ENCODE measurements around the gene HSPBP1.
A peak's percentile ranks its signal among the peaks of the same experiment; 100 is the strongest.

Gene HSPBP1

DNA sequence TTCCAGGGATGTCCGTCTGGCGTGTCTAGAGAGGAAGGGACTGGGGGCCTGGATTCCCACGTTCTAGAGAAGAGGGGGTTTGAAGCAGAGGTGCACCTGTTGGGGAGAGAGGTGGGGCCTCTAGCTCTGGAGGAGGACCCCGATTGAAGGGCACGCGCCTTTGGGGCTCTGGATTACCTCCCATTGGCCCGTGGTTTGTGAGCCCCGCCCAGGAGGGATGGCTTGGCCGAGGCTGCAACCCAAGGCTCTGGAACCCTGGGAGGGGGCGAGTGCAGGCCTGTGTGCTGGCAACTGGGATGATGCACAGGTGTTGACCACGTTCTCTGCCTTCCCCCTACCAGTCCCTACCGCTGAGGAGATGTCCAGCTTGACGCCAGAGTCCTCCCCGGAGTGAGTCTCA, 25.1 kb upstream of the HSPBP1 start:
- Histone ChIP-seq H3K36me3 (replicated peaks in 1 of 2; ENCODE audit: control insufficient read depth in 2 of 2, insufficient read depth in 2 of 2, low read length in 2 of 2) (peaks cover 52 to 77% of the 10 kb centered on the region in 2 donors), H3K4me2 (ENCODE audit: insufficient read depth, low read length, poor library complexity, severe bottlenecking) (no peak overlapping the region)
- no CpG with 5 or more reads among the region's 14 CpGs for WGBS, 2 donors (ENCODE audit: extremely low coverage in 2 of 2, insufficient read length in 2 of 2, insufficient replicate concordance in 1 of 2)

GRCh38 chr19:55304279-55304978, 24.5 kb upstream of the HSPBP1 start:
- Histone ChIP-seq H3K4me2 (ENCODE audit: insufficient read depth, low read length, poor library complexity, severe bottlenecking) (no peak overlapping the region), H3K9ac (ENCODE audit: low read depth, low read length, poor library complexity) (no peak overlapping the region), H2BK120ac (ENCODE audit: low read depth, low read length) (no peak overlapping the region), H3K18ac (ENCODE audit: low read length) (peak overlapping the region; percentile 42), H4K91ac (ENCODE audit: low read depth, low read length, poor library complexity) (no peak overlapping the region), H2AFZ (ENCODE audit: low read length) (no peak overlapping the region), H2BK12ac (ENCODE audit: low read length) (no peak overlapping the region), H2BK5ac (ENCODE audit: low read length) (peak overlapping the region; percentile 3), H3K36me3 (replicated peaks in 1 of 2; ENCODE audit: control insufficient read depth in 2 of 2, insufficient read depth in 2 of 2, low read length in 2 of 2) (peaks cover 51 to 77% of the 10 kb centered on the region in 2 donors), H3K27ac (replicated peaks; ENCODE audit: low read length) (no peak overlapping the region), H3K23ac (ENCODE audit: low read depth, low read length, poor library complexity) (no peak overlapping the region), H3K9me3 (replicated peaks in 1 of 2; ENCODE audit: control insufficient read depth in 2 of 2, insufficient read depth in 1 of 2, low read depth in 1 of 2, low read length in 2 of 2) (peaks cover 4 to 5% of the 10 kb centered on the region in 2 donors), H3K27me3 (ENCODE audit: control insufficient read depth in 3 of 3, insufficient read depth in 3 of 3, low read depth in 1 of 3, low read length in 3 of 3) (no peaks in the 10 kb centered on the region), H3K79me1 (ENCODE audit: low read depth, low read length) (no peaks in the 10 kb centered on the region), H3K4me3 (ENCODE audit: low read length in 2 of 2) (no peak overlapping the region), H2AK5ac (ENCODE audit: low read depth, low read length) (no peak overlapping the region), H3K14ac (ENCODE audit: low read length) (no peak overlapping the region), H3K4me1 (ENCODE audit: control insufficient read depth in 2 of 2, insufficient read depth in 1 of 2, low read depth in 1 of 2, low read length in 2 of 2) (peaks cover 13 to 14% of the 10 kb centered on the region in 2 donors), H3K4ac (ENCODE audit: low read length) (no peak overlapping the region), H4K8ac (ENCODE audit: low read depth, low read length) (no peak overlapping the region), H2BK15ac (ENCODE audit: low read length) (no peak overlapping the region)
- no CpG with 5 or more reads among the region's 39 CpGs for WGBS, 2 donors (ENCODE audit: extremely low coverage in 2 of 2, insufficient read length in 2 of 2, insufficient replicate concordance in 1 of 2)
- DNase-seq (ENCODE audit: low spot score), result no peak

More for the DNA sequence above, 25.1 kb upstream of the HSPBP1 start:
- Histone ChIP-seq H2AK5ac (ENCODE audit: low read depth, low read length) (peak overlapping the region; percentile 18), H3K27ac (replicated peaks; ENCODE audit: low read length) (no peak overlapping the region), H2AFZ (ENCODE audit: low read length) (no peak overlapping the region), H4K8ac (ENCODE audit: low read depth, low read length) (no peak overlapping the region), H2BK12ac (ENCODE audit: low read length) (no peak overlapping the region), H3K27me3 (ENCODE audit: control insufficient read depth in 3 of 3, insufficient read depth in 3 of 3, low read depth in 1 of 3, low read length in 3 of 3) (no peaks in the 10 kb centered on the region), H3K14ac (ENCODE audit: low read length) (no peak overlapping the region), H3K9ac (ENCODE audit: low read depth, low read length, poor library complexity) (no peak overlapping the region), H3K4ac (ENCODE audit: low read length) (no peak overlapping the region), H3K79me1 (ENCODE audit: low read depth, low read length) (no peaks in the 10 kb centered on the region), H3K4me3 (ENCODE audit: low read length in 2 of 2) (no peak overlapping the region), H2BK15ac (ENCODE audit: low read length) (no peak overlapping the region), H4K91ac (ENCODE audit: low read depth, low read length, poor library complexity) (no peak overlapping the region), H2BK120ac (ENCODE audit: low read depth, low read length) (no peak overlapping the region), H3K23ac (ENCODE audit: low read depth, low read length, poor library complexity) (no peak overlapping the region), H3K4me1 (ENCODE audit: control insufficient read depth in 2 of 2, insufficient read depth in 1 of 2, low read depth in 1 of 2, low read length in 2 of 2) (peaks cover 13 to 14% of the 10 kb centered on the region in 2 donors), H2BK5ac (ENCODE audit: low read length) (peak overlapping the region; percentile 3), H3K18ac (ENCODE audit: low read length) (peak overlapping the region; percentile 42), H3K9me3 (replicated peaks in 1 of 2; ENCODE audit: control insufficient read depth in 2 of 2, insufficient read depth in 1 of 2, low read depth in 1 of 2, low read length in 2 of 2) (peaks cover 4 to 5% of the 10 kb centered on the region in 2 donors)
- DNase-seq (ENCODE audit: low spot score), result no peak

GRCh38 chr19:55303477-55303876, 23.6 kb upstream of the HSPBP1 start:
- H3K36me3 ChIP-seq (replicated peaks in 1 of 2; ENCODE audit: control insufficient read depth in 2 of 2, insufficient read depth in 2 of 2, low read length in 2 of 2), result peaks cover 46 to 77% of the 10 kb centered on the region in 2 donors
- peaks cover 0 to 4% of the 10 kb centered on the region in 2 donors for H3K9me3 ChIP-seq (replicated peaks in 1 of 2; ENCODE audit: control insufficient read depth in 2 of 2, insufficient read depth in 1 of 2, low read depth in 1 of 2, low read length in 2 of 2)

DNA sequence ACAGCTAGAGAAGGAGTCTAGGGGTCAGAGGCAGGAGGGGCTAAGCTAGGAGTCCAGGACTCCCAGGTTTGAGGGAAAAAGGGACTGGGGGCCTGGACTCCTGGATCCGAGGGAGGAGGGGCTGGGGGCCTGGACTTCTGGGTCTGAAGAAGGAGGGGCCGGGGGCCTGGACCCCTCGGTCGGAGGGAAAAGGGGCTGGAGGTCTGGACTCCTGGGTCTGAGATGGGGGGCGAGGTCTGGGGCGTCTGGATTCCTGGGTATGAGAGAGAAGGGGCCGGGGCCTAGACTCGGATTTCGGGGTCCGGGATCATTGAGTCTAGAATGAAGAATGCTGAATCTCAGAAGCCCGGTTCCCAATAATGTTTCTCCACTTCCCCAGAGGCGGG, 22.4 kb upstream of the HSPBP1 start:
- Histone ChIP-seq H3K4ac (ENCODE audit: low read length) (no peak overlapping the region), H3K23ac (ENCODE audit: low read depth, low read length, poor library complexity) (peak overlapping the region; percentile 69), H3K4me3 (ENCODE audit: low read length in 2 of 2) (no peak overlapping the region), H2AFZ (ENCODE audit: low read length) (no peak overlapping the region), H3K27me3 (ENCODE audit: control insufficient read depth in 3 of 3, insufficient read depth in 3 of 3, low read depth in 1 of 3, low read length in 3 of 3) (no peaks in the 10 kb centered on the region), H3K4me1 (ENCODE audit: control insufficient read depth in 2 of 2, insufficient read depth in 1 of 2, low read depth in 1 of 2, low read length in 2 of 2) (peaks cover 13 to 14% of the 10 kb centered on the region in 2 donors), H3K79me1 (ENCODE audit: low read depth, low read length) (no peaks in the 10 kb centered on the region), H2BK12ac (ENCODE audit: low read length) (peak overlapping the region; percentile 50), H3K36me3 (replicated peaks in 1 of 2; ENCODE audit: control insufficient read depth in 2 of 2, insufficient read depth in 2 of 2, low read length in 2 of 2) (peaks cover 47 to 72% of the 10 kb centered on the region in 2 donors), H3K9ac (ENCODE audit: low read depth, low read length, poor library complexity) (no peak overlapping the region), H4K8ac (ENCODE audit: low read depth, low read length) (no peak overlapping the region), H3K9me3 (replicated peaks in 1 of 2; ENCODE audit: control insufficient read depth in 2 of 2, insufficient read depth in 1 of 2, low read depth in 1 of 2, low read length in 2 of 2) (peaks cover 0 to 2% of the 10 kb centered on the region in 2 donors), H3K27ac (replicated peaks; ENCODE audit: low read length) (no peak overlapping the region), H3K4me2 (ENCODE audit: insufficient read depth, low read length, poor library complexity, severe bottlenecking) (no peak overlapping the region), H2AK5ac (ENCODE audit: low read depth, low read length) (peak overlapping the region; percentile 64), H2BK5ac (ENCODE audit: low read length) (peak overlapping the region; percentile 84), H3K14ac (ENCODE audit: low read length) (no peak overlapping the region), H2BK15ac (ENCODE audit: low read length) (no peak overlapping the region), H2BK120ac (ENCODE audit: low read depth, low read length) (no peak overlapping the region), H3K18ac (ENCODE audit: low read length) (peak overlapping the region; percentile 55), H4K91ac (ENCODE audit: low read depth, low read length, poor library complexity) (no peak overlapping the region)
- no peak for DNase-seq (ENCODE audit: low spot score)
- no CpG with 5 or more reads among the region's 12 CpGs for WGBS, 2 donors (ENCODE audit: extremely low coverage in 2 of 2, insufficient read length in 2 of 2, insufficient replicate concordance in 1 of 2)

More at GRCh38 chr19:55303477-55303876, 23.6 kb upstream of the HSPBP1 start:
- Histone ChIP-seq H3K23ac (ENCODE audit: low read depth, low read length, poor library complexity) (no peak overlapping the region), H2AK5ac (ENCODE audit: low read depth, low read length) (no peak overlapping the region), H3K27me3 (ENCODE audit: control insufficient read depth in 3 of 3, insufficient read depth in 3 of 3, low read depth in 1 of 3, low read length in 3 of 3) (no peaks in the 10 kb centered on the region), H4K91ac (ENCODE audit: low read depth, low read length, poor library complexity) (no peak overlapping the region), H3K79me1 (ENCODE audit: low read depth, low read length) (no peaks in the 10 kb centered on the region), H3K4ac (ENCODE audit: low read length) (no peak overlapping the region), H3K4me3 (ENCODE audit: low read length in 2 of 2) (no peak overlapping the region), H2BK15ac (ENCODE audit: low read length) (no peak overlapping the region), H4K8ac (ENCODE audit: low read depth, low read length) (no peak overlapping the region), H3K14ac (ENCODE audit: low read length) (no peak overlapping the region), H3K4me2 (ENCODE audit: insufficient read depth, low read length, poor library complexity, severe bottlenecking) (no peak overlapping the region), H2AFZ (ENCODE audit: low read length) (no peak overlapping the region), H3K18ac (ENCODE audit: low read length) (no peak overlapping the region), H3K4me1 (ENCODE audit: control insufficient read depth in 2 of 2, insufficient read depth in 1 of 2, low read depth in 1 of 2, low read length in 2 of 2) (peaks cover 13 to 14% of the 10 kb centered on the region in 2 donors), H3K27ac (replicated peaks; ENCODE audit: low read length) (no peak overlapping the region), H2BK120ac (ENCODE audit: low read depth, low read length) (no peak overlapping the region), H2BK5ac (ENCODE audit: low read length) (no peak overlapping the region), H3K9ac (ENCODE audit: low read depth, low read length, poor library complexity) (no peak overlapping the region), H2BK12ac (ENCODE audit: low read length) (no peak overlapping the region)
- no CpG with 5 or more reads among the region's 11 CpGs for WGBS, 2 donors (ENCODE audit: extremely low coverage in 2 of 2, insufficient read length in 2 of 2, insufficient replicate concordance in 1 of 2)
- DNase-seq (ENCODE audit: low spot score), result no peak
